Medulla oblongata (tissue), 1 donor: ENCODE measurements around the gene NKIRAS2.

Source experiments
- DNase-seq: peaks from one replicate; pipeline ENCODE4 v3.0.0-alpha.2; 2015; ENCODE audit errors: extremely low spot score

Gene NKIRAS2

DNA sequence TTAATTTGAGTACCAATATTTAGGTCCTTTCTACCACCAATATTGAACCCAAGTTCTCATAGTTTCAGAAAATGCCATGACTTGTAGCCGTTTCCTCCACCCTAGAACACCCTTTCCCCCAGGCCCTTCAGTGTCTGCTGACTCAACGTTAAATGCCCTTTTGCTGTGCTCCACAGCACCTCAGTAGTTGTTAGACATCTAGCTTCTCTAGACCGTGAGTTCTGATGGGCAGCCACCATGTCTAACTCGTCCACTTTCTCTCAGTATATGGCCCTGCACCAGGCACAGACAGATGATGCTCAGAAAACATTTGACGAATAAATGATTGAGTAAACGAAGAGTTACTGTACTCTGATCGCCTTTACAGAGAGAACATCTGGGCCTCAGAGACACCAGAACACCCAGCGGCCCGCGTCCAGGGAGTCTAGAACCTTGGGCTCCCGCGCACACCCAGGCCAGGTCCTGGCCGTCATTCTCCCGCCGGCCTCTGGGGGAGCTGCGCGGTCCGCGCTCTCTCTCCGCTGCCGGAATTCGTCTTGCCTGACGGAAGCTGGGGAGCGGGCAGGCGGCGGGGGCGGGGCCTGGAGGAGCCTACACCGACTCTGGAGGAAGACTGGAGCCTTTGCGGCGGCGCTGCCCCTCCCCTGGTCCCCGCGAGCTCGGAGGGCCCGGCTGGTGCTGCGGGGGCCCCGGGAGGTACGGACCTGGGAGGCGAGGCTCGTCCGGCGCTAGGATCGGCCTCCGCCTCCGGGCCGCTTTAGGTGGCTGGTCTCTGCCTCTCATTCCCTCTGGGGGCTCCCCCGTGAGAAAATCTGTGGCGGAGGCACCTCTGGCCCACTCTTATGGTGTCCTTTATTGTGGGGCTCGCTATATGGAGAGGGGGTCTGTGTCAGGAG, at the start of gene NKIRAS2:
Gene NKIRAS2 (plus strand): TSS at position 582 of the 896 bp plus-strand sequence. CDS start 1,488 bp downstream, outside the sequence.
- DNase-seq: peak; percentile 91

DNA sequence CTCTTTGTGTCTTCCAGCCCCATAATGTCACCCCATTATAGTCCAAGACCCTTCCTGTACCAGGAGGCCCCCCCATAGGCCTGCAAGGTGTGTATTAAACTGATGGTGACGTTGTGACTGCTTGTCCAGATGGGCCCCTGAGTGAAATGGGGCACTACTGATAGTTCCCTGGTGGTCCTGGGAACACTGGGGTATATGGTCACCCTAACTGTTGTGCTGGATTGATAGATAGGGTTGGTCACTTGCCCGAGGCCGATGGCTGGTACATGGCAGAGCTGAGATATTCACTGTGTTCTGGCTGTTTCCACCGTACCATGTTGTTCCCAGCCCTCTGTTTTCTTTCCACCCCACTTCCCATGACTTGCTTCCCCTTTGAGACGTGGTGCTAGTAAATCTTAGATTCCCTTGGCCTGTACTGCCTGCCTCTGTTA, 49.0 kb upstream of the NKIRAS2 start:
- no peak for DNase-seq

DNA sequence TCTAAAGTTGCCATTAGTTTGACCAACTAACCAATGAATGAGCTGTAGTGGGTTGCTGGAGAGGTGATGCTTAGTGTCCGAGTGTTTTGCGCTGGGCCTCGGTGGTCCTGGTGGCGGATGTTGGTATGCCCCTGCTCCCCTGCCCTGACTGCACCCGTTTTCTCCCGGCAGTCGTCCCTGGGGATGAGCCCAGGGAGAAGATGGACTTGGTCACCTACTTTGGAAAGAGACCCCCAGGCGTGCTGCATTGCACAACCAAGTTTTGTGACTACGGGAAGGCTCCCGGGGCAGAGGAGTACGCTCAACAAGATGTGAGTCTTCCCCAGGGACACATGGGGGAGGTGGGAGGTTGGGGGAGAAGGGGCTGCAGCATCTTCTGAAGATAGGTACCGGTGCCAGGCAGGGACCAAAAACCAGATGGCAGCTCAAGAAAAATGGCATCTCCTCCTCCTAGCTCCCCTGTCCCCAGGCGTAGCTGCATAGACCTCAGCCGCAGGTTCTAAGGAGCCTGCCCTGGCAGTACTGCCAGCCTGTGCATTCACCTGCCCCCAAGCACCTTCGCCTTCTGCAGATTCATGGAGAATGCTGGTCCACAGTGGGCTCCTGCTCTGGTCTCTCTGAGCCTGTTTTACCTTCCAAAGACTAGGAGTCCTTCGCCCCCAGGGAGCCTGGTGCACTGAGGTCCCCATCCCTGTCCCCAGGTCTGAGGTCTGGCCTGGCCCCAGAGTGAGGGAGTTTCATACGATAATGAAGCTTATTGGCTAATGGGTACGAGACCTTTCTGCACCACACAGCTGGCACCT, 48.0 kb upstream of the NKIRAS2 start:
- peak; percentile 2 for DNase-seq

DNA sequence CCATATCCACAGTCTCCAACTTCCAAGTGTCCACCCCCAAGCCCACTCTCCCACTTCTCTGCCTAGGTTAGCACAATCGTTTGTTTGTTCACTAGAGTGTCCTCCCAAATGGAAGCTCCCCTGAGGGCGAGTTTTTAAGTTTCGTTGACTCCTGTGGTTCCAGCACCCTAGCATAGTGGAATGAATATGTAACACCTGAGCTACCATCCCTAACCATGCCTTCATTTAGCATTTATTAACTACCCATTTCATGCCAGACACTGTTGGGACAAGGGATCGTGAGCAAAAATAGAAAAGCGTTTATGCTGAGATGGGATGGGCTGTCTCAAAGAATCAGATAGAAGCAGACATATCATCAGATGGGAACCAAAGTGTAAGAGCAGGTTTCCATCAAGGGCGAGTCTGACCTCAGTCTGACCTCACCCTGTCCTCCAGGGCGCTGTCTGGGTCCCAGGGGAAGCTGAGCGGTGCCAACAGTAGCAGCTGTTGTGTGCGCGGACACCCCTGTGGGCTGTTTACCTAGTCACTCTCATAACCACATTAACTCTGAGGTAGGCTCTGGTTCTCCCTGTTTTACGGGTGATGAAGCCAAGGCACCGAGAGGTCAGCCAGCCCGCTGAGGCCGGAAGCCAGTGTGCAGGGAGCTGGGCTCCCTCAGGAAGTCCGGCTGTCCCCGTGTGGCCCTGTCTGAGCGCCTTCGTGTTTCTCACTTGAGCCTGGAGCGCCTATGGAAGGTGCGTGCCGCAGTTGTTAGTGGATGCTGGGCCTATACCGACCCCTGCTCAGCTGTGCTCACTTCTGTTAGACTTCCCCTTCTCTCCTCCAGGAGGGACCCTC, 47.1 kb upstream of the NKIRAS2 start:
- DNase-seq: no peak

DNA sequence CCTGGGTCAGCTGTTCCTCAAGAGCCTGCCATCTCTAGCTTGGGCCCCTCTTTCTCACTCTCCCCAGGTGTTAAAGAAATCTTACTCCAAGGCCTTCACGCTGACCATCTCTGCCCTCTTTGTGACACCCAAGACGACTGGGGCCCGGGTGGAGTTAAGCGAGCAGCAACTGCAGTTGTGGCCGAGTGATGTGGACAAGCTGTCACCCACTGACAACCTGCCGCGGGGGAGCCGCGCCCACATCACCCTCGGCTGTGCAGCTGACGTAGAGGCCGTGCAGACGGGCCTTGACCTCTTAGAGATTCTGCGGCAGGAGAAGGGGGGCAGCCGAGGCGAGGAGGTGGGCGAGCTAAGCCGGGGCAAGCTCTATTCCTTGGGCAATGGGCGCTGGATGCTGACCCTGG, 46.5 kb upstream of the NKIRAS2 start:
- DNase-seq: no peak

DNA sequence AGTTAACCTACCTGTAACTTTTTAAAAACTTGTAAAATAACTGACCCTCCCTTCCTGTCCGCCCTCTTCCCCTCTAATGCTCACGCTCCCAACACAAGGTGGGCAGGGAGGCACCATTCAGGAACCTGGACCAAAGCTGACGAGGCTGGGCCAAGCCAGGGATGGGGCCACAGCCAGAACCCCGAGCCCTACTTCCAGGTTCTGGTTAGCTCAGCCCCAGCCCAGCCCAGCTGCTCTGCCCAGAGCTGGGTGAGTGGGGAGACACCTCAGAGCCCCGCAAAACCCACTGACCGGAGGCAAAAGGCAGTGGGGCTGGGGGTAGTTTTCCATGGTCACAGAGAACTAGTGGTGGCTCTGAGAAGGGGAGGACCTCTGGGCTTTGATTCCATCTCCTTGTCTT, 45.9 kb upstream of the NKIRAS2 start:
- no peak for DNase-seq

DNA sequence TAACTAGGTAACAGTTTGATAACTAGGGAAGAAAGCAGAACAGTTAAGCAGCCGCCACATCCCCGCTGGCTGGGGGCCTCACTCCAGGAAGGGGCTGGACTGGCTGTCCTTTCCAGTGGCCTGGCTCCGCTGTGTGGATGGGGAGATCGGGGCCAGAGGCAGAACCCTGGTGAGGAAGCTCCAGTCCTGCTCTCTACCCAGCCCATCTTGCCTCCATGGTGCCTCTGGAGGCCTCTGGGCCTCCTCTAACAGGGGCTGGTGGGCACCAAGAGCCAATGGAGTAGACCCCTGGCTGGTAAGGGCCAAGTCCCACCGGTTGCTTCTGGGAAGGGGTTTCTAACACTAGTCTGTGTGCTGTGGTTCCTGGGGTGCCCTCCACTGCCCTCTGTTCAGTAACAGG, 45.2 kb upstream of the NKIRAS2 start:
- DNase-seq: no peak

DNA sequence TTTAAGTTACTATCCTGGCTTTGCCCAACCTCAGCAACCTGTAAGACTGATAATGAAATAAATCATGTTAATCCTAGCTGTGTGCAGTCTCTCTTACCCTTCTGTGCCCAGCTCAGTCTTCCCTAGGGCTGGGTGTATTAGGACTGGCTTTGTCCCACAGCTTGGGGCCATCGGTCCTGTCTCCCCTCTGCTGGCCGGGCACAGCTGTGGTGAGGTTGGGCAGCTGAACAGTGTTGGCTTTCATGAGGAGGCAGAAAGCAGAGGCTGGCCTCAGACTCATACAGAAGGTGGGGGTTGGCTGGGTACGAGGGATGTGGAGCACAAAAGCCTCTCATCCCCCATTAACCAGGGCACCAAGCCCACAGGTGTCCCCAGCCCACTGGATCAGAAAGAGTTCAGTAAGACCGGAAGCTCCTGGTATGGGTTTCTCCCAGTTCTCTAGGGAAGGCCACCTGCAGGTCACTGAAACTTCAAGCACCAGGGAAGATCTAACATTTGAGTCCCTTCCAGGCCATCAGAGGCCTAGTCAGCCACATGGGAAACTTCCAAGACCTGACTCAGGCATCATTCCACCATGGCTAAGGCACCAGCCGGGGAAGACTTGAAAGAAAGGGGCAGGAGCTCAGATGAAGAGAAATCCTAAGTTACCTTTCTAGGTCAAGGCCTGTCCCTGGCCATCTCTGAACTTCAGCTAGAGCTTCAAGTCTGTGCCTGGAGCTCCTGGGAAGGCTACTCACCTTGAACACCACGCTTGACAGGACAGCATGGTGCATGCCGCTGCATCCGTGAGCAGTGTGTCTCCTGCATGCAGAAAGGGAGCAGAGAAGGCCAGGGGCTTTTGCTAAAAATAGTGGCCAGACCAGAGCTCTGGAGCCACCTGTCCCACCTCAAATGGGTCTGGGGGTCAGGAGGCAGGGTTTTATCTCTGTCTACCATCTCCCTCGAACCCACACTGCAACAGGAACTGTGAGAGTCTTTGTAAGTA, 44.5 kb upstream of the NKIRAS2 start:
- DNase-seq: peak; percentile 90

DNA sequence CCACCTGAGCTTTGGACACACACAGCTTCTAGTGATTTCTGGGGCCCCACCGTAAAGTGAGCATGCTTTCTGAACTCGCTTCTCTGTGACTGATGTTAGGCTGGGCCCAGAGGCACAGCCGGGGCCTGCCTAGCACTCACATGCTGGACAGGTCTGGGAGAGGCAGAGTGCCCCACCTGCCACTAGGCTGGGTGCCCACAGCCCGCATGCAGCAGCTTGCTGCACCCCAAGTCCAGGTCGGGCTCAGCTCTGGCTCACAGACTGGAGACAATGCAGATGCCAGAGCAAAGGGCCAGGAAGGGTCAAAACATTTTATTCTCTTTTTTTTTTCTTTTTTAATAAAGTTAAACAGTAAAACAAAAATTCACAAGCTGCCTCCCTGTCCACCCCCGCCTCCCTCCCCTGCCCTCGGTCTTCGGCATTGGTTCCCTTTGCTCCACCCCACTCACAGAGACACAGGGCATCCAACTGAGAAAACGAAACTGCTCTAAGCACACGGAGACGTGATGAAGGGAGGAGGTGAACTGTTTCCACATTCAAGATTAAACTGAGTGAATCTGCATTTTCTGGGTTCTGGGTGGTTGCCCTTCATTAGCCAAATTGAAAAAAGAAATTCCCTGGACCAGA, 43.6 kb upstream of the NKIRAS2 start:
- peak; percentile 64 for DNase-seq

DNA sequence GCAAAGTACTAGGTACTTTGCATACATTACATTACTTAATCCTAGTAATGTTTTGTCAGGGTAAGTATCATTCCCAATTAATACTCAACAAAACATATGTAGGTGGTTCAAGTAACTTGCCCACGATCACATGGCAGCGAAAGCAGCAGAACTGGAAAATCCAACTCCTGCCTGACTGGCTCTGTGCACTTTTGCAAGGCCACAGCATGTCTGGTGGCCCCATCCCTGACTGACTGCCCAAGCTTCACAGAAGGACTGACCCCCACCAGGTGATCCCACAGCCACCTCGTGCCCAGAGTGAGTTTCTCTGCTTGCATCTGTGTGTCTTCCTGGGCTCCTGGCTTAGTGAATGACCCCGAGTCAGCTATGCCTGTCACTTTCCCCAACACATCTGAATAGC, 41.9 kb upstream of the NKIRAS2 start:
- DNase-seq: no peak

DNA sequence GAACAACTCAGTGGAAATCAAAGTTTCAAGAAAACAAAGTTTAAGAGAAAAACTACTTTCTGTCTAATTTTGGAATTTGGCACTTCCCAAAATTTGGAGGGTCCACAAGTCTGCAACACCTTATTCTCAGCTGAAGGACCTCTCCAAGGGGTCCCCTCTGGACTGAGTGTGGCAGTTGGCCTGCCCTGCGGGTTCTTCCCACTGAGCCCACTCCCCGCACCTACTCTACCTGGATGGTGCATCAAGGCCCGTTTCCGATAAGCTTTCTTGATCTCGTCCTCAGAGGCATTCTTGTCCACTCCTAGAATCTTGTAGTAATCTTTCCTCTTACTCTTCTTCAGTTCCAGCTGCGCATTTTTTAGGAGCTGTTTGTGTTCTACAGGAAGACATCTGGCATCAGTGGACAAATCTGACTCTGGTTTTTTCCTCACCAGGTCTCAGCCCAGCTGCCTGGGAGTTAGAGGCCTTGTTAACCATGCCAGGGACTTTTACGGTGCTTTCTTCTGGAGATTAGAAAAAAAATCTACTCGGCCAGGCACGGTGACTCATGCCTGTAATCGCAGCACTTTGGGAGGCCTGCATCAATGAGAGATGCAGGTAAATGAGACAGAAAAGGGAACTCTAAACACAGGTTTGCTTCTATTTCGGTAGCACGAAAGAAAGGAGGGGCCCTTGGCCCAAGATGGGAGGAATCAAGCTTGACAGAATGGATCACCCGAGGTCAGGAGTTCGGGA, 37.7 kb upstream of the NKIRAS2 start:
- DNase-seq: no peak

DNA sequence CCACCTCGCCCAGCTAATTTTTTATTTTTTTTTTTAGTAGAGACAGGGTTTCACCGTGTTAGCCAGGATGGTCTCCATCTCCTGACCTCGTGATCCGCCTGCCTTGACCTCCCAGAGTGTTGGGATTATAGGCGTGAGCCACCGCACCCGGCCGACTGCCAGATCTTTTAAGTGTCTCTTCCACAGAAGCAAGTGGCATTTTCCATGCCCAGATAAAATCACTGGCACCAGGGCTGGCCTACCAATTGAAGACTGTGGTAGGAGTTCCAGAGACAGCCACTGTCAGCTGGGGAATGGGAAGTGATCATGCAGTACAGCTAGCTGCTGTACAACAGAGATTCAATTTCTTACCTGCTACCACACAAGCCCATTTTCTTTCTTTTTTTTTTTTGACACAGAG, 35.4 kb upstream of the NKIRAS2 start:
- DNase-seq: no peak

DNA sequence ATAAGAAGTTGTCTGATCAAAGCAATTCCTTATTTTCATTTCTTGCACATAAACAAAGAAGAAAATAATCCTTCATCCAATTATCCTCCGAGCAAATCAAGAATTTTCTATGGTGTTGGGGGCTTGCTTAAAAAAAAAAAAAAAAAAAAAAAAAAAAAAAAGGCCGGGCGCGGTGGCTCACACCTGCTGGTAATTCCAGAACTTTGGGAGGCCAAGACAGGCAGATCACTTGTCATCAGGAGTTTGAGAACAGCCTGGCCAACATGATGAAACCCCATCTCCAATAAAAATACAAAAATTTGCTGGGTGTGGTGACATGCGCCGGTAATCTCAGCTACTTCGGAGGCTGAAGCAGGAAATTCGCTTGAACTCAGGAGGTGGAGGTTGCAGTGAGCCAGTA, 34.0 kb upstream of the NKIRAS2 start:
- no peak for DNase-seq

DNA sequence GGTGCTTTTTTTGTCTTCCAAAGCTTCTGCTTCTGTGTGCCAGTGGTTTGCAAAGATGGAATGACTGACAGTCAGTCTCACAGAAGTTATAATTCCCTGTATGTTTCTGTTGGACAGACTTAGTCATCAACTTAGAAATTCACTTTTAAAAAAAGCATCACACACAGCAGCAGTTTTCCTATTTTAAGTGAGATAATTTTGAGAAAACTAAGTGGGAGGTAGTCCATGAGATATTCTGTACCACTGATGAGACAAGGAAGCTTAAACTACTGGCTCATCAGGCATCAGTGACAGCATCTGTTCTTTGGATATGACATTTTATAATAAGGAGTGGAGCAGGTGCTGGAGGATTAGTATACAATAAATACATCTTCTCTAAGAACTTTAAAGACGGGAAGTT, 33.3 kb upstream of the NKIRAS2 start:
- no peak for DNase-seq

DNA sequence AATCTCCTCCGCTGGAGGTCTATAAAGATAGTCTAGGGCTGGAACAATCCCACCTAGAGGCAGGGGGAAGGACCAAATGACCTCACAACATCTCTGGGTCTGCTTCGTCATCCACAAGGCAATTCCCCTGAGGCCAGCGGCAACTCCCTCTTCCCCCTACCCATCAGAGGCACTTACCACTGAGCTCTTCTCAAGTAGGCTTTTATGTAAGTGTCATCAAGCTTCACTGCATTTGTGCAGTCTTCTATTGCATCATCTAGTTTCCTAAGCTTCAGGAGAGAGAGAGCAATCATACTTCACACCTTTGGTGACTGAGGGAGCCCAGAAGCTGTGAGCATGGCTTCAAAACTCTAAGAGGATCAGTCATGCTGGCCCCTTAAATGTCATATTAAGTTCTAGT, 32.2 kb upstream of the NKIRAS2 start:
- no peak for DNase-seq

DNA sequence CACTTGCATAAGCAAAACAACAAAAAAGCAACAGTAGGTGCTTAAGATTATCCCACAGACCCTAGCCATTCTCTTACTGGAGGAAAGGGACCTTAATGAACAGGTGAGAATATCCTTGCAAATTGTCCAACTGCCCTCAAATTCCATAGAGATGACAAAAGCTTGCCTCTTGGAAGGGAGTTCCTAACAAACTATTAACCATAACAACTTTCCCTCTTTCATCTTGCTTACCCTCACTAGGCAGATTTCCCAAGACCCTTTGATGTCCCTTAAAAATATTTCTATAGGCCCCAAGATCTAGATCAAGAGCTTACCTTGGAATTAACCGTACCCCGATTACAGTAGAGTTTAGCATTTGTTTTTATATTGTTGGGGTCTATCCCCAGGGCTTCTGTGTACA, 31.5 kb upstream of the NKIRAS2 start:
- DNase-seq: no peak

DNA sequence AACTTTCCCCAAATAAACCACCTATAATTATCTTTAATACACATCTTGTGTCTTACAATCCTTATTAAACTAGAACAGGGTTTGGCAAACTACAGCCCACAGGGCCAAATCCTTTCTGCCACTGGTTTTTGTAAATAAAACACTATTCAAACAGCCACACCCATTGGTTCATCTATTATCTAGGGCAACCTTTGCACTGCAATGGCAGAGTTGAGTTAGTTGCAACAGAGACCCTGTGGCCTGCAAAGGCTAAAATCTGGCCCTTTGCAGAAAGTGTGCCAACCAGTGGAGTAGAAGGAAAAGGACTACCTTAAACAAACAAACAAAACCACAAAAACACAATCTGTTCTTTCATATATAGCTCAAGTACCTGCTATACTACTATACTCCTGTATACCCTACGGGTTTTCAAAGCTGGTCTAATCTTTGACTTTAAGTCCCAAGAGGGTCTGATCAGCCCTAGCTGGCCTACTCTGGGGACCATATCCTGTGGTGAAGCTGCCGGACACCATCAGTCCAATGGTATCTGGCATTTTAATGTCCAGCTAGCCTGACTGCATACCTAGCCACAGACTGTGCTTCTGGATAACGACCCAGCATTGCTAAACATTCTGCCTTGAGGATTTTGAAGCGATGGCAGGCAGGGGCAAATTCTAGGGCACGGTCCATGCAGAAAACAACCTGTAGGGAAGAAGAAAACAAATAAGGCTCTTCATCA, 30.0 kb upstream of the NKIRAS2 start:
- DNase-seq: no peak

DNA sequence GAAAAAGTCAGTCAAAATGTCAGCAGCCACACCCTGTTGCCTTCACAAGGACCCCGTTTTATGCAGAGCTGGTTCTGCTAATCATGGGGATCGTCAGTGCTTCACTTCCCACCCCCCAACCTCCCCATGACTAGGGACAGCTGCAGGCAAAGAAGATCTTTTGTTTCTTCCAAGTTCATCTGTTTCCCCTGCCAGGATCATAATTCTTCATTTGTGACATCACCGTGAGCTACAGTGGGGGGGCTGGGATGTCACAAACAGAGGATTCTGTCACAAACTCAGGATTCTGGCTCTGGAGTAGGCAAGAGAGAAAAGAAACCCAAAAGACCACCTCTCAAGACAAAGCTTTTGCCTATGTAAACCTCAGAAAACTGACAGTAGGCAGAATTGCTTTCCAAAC, 27.3 kb upstream of the NKIRAS2 start:
- peak; percentile 94 for DNase-seq

DNA sequence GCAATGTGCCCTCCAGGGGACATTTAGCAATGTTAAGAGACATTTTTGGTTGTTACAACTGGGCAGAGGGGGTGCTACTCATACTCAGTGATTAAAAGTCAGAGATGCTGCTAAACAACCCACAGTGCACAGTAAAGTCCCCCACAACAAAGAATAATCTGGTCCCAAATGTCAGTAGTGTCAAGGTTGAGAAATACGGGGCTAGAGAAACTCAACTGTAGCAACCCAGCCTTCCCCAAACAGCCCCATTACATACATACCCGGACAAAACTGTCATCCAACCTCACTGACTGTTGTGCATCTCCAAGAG, 23.1 kb upstream of the NKIRAS2 start:
- no peak for DNase-seq
